Measurements from ENCODE around the gene CASP10.

CASP10 gene

DNA sequence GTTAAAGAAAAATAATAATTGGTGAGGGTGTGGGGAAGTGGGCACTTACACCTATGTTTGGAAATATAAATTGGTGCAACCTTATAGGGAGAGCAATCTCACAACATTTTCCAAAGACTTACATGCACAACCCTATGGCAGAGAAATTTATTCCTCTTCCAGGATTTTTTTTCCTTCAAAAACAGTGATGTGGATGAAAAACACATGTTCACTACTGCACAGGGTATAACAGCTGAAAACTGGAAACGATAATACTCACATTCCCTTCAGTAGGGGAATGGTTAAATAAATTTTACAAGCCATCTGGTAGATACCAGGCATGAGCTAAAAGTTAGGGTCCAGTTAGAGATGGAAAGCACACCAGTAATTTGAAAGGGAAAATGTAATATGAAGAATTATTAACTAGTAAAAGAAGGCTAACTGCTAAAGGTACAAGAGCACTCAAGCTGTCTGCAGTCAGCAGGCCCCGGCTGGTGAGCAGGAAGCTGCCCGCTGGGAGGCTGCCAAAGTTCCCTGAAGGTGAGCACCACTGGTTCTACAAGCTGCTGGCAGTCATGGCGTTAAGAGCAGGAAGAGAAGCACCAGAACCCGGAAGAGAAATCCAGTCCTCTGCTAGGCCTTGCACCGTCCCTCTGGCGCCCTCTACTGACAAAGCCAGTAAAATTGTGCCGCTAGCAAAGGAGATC, 49.0 kb downstream of the CASP10 start:
- Histone ChIP-seq H3K27me3 (replicated peaks; ENCODE audit: control insufficient read depth, insufficient read depth, low read length) (no peaks in the 10 kb centered on the region), H3K36me3 (ENCODE audit: control insufficient read depth, insufficient read depth, low read length) (no peaks in the 10 kb centered on the region), H3K4me3 (replicated peaks; ENCODE audit: low read depth, low read length) (peak overlapping the region; percentile 11; the same call in 1 of the 2 replicates)
- TF ChIP-seq, protein P1, sequence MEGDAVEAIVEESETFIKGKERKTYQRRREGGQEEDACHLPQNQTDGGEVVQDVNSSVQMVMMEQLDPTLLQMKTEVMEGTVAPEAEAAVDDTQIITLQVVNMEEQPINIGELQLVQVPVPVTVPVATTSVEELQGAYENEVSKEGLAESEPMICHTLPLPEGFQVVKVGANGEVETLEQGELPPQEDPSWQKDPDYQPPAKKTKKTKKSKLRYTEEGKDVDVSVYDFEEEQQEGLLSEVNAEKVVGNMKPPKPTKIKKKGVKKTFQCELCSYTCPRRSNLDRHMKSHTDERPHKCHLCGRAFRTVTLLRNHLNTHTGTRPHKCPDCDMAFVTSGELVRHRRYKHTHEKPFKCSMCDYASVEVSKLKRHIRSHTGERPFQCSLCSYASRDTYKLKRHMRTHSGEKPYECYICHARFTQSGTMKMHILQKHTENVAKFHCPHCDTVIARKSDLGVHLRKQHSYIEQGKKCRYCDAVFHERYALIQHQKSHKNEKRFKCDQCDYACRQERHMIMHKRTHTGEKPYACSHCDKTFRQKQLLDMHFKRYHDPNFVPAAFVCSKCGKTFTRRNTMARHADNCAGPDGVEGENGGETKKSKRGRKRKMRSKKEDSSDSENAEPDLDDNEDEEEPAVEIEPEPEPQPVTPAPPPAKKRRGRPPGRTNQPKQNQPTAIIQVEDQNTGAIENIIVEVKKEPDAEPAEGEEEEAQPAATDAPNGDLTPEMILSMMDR (IDR thresholded peaks at IDR 0.05; ENCODE audit: insufficient read depth, low read length, poor library complexity, severe bottlenecking), result peak; percentile 96
- DNase-seq (ENCODE audit: extremely low read depth, insufficient read length), result peak; percentile 79

DNA sequence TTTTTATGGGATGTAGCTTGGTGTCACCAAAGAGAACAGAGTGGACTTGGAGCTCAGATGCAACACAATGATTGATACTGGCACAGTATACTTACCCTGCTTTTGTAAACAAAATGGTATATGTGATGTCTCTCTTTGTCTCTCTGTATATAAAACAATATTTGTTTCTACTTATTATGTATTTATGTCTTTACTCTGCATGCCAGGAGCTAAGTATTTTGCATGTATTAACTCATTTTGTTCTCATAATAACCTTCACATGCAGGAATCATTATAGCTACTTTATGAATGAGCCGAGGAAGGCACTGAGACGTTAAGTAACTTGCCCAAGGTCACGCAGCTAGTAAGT, 49.5 kb downstream of the CASP10 start:
- DNase-seq (ENCODE audit: extremely low read depth, insufficient read length), result no peak
- Histone ChIP-seq H3K36me3 (ENCODE audit: control insufficient read depth, insufficient read depth, low read length) (no peaks in the 10 kb centered on the region), H3K4me3 (replicated peaks; ENCODE audit: low read depth, low read length) (no peak overlapping the region), H3K27me3 (replicated peaks; ENCODE audit: control insufficient read depth, insufficient read depth, low read length) (no peaks in the 10 kb centered on the region)
- TF ChIP-seq, protein P1 (IDR thresholded peaks at IDR 0.05; ENCODE audit: insufficient read depth, low read length, poor library complexity, severe bottlenecking), result no peak

DNA sequence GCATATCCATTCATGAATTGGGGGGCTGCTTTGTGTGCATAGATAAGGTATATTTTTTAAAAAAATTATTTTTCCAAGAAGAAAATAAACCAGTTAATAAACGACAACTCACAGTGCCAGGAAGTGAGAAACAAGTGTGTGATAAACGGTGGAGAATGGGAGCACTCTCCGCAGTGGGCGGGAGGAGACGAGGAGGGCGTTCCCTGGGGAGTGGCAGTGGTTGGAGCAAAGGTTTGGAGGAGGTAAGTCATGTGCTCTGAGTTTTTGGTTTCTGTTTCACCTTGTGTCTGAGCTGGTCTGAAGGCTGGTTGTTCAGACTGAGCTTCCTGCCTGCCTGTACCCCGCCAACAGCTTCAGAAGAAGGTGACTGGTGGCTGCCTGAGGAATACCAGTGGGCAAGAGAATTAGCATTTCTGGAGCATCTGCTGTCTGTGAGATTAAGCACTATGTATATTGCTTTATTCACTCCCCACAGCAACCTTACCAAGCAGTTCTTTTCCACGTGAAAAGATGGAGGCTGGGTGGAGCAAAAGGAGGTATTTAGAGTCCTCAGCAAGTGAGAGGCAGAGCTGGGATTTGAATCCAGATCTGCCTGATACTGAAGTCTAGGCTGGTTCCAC, 50.4 kb downstream of the CASP10 start:
- TF ChIP-seq, protein P1 (IDR thresholded peaks at IDR 0.05; ENCODE audit: insufficient read depth, low read length, poor library complexity, severe bottlenecking), result no peak
- Histone ChIP-seq H3K36me3 (ENCODE audit: control insufficient read depth, insufficient read depth, low read length) (no peaks in the 10 kb centered on the region; the same call in none of the 2 replicates), H3K4me3 (replicated peaks; ENCODE audit: low read depth, low read length) (peak overlapping the region; percentile 73), H3K27me3 (replicated peaks; ENCODE audit: control insufficient read depth, insufficient read depth, low read length) (no peaks in the 10 kb centered on the region)
- DNase-seq (ENCODE audit: extremely low read depth, insufficient read length), result peak; percentile 85

DNA sequence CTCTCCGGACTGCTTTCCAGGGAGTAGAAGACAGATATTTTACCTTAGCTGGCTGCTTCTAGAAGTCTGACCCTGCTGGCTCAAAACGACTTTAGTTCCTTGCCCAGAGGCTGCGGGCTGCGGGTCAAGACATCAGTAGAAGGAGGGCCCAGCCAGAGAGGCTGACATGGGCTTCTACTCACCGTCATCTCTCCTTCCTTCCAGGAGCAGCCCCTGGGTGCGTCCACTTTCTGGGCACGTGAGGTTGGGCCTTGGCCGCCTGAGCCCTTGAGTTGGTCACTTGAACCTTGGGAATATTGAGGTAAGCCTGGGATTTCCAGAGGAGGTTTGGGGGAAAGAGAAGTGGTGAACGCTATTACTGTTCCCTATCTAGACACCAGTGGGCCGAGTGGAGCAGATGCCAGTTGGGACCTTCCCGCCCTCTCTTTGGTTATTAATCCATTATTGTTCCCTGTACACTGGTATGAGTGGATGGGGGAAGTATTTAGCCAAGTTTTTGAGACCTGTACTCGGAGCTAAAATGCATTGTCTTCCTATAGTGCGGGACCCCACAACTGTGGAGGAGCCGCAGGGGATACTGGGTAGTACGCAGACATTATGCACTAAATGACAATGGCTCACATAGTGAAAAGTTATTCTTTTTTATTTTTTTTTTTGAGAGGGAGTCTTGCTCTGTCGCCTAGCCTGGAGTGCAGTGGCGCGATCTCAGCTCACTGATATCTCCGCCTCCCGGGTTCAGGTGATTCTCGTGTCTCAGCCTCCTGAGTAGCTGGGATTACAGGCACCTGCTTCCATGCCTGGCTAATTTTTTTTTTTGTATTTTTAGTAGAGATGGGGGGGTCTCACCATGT, 51.1 kb downstream of the CASP10 start:
- H3K4me3 ChIP-seq (replicated peaks; ENCODE audit: low read depth, low read length), result peak overlapping the region; percentile 73

DNA sequence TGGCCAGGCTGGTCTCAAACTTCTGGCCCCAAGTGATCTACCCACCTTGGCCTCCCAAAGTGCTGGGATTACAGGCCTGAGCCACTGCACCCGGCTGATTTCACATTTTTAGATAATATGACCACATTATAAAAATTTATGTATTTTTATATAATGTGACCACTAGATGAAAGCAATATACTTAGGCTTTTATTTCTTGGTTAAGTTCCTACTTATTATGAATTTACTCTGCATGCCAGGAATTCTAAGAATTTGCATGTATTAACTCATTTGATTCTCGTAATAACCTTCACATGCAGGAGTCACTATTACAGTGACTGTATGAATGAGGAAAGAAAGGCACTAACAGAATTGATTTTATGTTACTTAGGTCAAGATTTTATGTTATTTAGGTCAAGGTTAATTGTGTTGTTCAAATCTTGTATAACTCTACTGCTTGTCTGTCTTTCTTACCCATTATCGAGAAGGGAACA, 51.8 kb downstream of the CASP10 start:
- no peak for DNase-seq (ENCODE audit: extremely low read depth, insufficient read length)
- H3K4me3 ChIP-seq (replicated peaks; ENCODE audit: low read depth, low read length), result peak overlapping the region; percentile 73
- H3K27me3 ChIP-seq (replicated peaks; ENCODE audit: control insufficient read depth, insufficient read depth, low read length), result no peaks in the 10 kb centered on the region
- TF ChIP-seq, protein P1 (IDR thresholded peaks at IDR 0.05; ENCODE audit: insufficient read depth, low read length, poor library complexity, severe bottlenecking), result no peak
- no peaks in the 10 kb centered on the region; the same call in none of the 2 replicates for H3K36me3 ChIP-seq (ENCODE audit: control insufficient read depth, insufficient read depth, low read length)

More for the DNA sequence above, 51.1 kb downstream of the CASP10 start:
- peak; percentile 36 for DNase-seq (ENCODE audit: extremely low read depth, insufficient read length)
- TF ChIP-seq, protein P1 (IDR thresholded peaks at IDR 0.05; ENCODE audit: insufficient read depth, low read length, poor library complexity, severe bottlenecking), result no peak
- H3K27me3 ChIP-seq (replicated peaks; ENCODE audit: control insufficient read depth, insufficient read depth, low read length), result no peaks in the 10 kb centered on the region
- no peaks in the 10 kb centered on the region; the same call in none of the 2 replicates for H3K36me3 ChIP-seq (ENCODE audit: control insufficient read depth, insufficient read depth, low read length)

All from GM06990 (cell line).